Esophagus muscularis mucosa (tissue), 4 donors: ENCODE data around the gene BRI3. TPM values are rescaled to one million over a fixed set of nuclear protein-coding genes. Genes with fewer than 3 reads are reported as not detected.

Experiments used
- DNase-seq: peaks from one replicate; pipeline ENCODE4 v3.0.0-alpha.2; 2017; ENCODE audit errors: extremely low spot score
- H3K27ac ChIP-seq, 4 donors: fragments of 200-600 bp; sonication (generic); replicated peaks in 1 of 4; 1 replicate in 3 of 4; 2 replicates in 1 of 4; pipeline ENCODE4 v1.5.1; 2016 to 2019; ENCODE audit warnings: mild to moderate bottlenecking in 1 of 4
- H3K27me3 ChIP-seq, 4 donors: fragments of 200-600 bp; sonication (generic); one replicate each; pipeline versions ENCODE4 v1.5.1 to v1.6.0; 2016 to 2019
- H3K36me3 ChIP-seq, 4 donors: fragments of 200-600 bp; sonication (generic); one replicate each; pipeline ENCODE4 v1.5.1; 2016 to 2019
- H3K4me1 ChIP-seq, 4 donors: fragments of 200-600 bp; sonication (generic); one replicate each; pipeline ENCODE4 v1.5.1; 2016 to 2019
- H3K4me3 ChIP-seq, 4 donors: fragments of 200-600 bp; sonication (generic); 1 replicate in 2 of 4; 2 replicates in 2 of 4; pipeline ENCODE4 v1.5.1; 2016 to 2019; ENCODE audit warnings: mild to moderate bottlenecking in 4 of 4, moderate library complexity in 1 of 4
- H3K9me3 ChIP-seq, 4 donors: fragments of 200-600 bp; sonication (generic); 1 replicate in 3 of 4; 2 replicates in 1 of 4; pipeline ENCODE4 v1.5.1; 2016 to 2019
- CTCF ChIP-seq, 3 experiments: fragments of 200-600 bp in 2 of 3; fragments of 450-650 bp in 1 of 3; sonication (generic) in 2 of 3; IDR thresholded peaks; one replicate each; pipeline ENCODE4 v1.5.1; 2017 to 2019; ENCODE audit warnings: antibody characterized with exemption in 3 of 3, mild to moderate bottlenecking in 2 of 3, moderate library complexity in 1 of 3
- EP300 ChIP-seq: sonication (generic); formaldehyde crosslinking; IDR thresholded peaks from one replicate; pipeline ENCODE4 v1.6.1; 2017; ENCODE audit warnings: antibody characterized with exemption
- POLR2A ChIP-seq: fragments of 450-650 bp; IDR thresholded peaks from one replicate; pipeline ENCODE4 v1.6.1; 2017; ENCODE audit warnings: antibody characterized with exemption, moderate library complexity, mild to moderate bottlenecking, low read depth
- POLR2AphosphoS5 ChIP-seq, 2 donors: sonication (generic); formaldehyde crosslinking; IDR thresholded peaks; one replicate each; pipeline ENCODE4 v1.6.1; 2017; ENCODE audit warnings: antibody characterized with exemption in 2 of 2
- WGBS: methylation state at CpG from one replicate; pipeline ENCODE4 v1.1.5; 2018; 5-methylcytosine and 5-hydroxymethylcytosine counted together
- intact Hi-C: fragments of 100-400 bp; cut with DNase I; formaldehyde crosslinking; loops from one replicate; pipeline ENCODE4 v1.15.1; 2023
- total RNA-seq, 4 donors: library from RNA; depleted of rRNA; stranded (reverse); fragments of >200 nt; gene quantifications; one replicate each; pipeline versions ENCODE4 v1.1.0 to v1.2.1, GENCODE V29; 2016

BRI3 gene
- total RNA-seq, 4 donors from 2014 or later = 34.5 to 74.7 (median 55.3) TPM

DNA sequence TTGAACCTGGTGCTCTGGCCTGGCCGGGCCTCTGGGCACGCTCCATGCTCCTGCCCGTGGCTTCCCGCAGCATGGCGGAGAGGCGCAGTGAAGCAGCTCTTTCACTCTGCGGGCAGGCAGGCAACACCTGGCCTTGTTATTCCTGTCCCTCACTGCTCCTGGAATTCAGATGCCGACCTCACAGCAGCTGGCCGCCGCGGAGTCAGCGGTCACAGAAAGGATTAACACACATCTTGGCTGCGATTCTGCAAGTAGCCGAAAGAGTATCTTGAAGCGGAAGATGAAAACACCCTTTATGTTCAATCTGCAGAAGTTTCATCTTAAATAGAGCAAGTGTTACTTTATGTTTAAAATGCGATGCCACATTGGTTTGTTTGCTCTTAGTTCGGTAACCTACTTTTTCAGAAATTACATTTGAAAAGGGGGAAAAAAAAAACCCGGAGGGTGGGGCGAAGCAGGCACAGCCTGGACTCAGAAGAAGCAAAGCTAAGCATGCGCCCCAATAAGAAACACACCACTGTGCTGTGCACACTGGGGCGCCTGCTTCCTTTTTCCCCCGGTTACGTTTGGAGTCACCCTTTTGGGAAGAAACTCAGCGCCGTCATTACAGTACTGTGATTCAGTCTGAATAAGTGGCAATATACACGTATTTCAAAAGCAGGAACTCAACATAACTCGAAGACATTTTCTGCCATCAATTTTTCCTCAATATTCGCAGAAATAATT, 42.3 kb downstream of the BRI3 start:
- WGBS = 43% methylated on average over 27 of the region's 28 CpGs
- Histone ChIP-seq H3K9me3 (no peaks in the 10 kb centered on the region), H3K27ac (no peak overlapping the region), H3K4me1 (peaks cover 0 to 12% (median 5%) of the 10 kb centered on the region in 4 donors), H3K36me3 (no peaks in the 10 kb centered on the region), H3K27me3 (peaks cover 0 to 46% (median 0%) of the 10 kb centered on the region in 4 donors), H3K4me3 (peak overlapping the region; percentile 8 to 35 (median 18))
- TF ChIP-seq POLR2AphosphoS5 (IDR thresholded peaks at IDR 0.05) (no peak), POLR2A (no peak), EP300 (no peak), CTCF (IDR thresholded peaks at IDR 0.05) (no peak)
- no peak for DNase-seq
- intact Hi-C loops = no loop called here

GRCh38 chr7:98324782-98325181, 43.3 kb downstream of the BRI3 start:
- Histone ChIP-seq H3K27me3 (peaks cover 0 to 46% (median 0%) of the 10 kb centered on the region in 4 donors), H3K27ac (no peak overlapping the region), H3K4me3 (no peak overlapping the region), H3K9me3 (no peaks in the 10 kb centered on the region), H3K36me3 (no peaks in the 10 kb centered on the region), H3K4me1 (peaks cover 0 to 12% (median 5%) of the 10 kb centered on the region in 4 donors)
- WGBS = 92% methylated on average over 6 of the region's 6 CpGs
- intact Hi-C loops = no loop called here
- DNase-seq = no peak
- TF ChIP-seq EP300 (no peak), CTCF (IDR thresholded peaks at IDR 0.05) (no peak), POLR2AphosphoS5 (IDR thresholded peaks at IDR 0.05) (no peak), POLR2A (no peak)

DNA sequence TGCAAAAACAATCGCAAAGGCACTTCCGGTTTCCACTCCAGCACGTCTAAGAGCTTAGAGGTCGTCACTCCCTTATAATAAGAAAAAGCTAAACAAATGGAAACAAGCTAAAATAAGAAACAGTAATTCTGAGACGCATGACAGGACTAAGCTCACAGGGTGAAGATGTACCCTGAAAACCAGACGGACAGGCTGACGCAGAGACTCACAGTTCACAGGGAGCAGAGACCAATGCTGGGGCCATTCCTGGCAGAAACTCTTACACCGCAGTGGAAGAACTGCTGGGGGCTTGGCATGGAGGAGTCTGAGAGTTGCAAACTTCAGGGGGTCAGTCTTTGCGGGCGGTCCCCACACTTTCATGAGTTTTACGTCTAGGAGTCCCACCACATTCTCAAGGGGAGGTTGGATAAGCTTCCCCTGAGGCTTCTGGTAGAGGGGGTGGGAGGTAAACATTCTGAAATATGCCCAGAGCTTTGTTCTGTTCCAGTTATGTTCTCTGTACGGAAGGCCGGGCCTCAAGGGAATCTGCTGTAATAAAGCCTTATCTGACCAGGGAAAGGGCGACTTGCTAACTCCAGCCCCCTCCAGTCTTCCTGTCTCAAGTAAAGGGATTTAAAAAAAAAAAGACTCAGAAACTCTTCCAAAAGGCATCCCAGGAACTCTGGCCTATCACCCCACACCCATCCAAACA, 47.8 kb downstream of the BRI3 start:
- no peaks in the 10 kb centered on the region for H3K9me3 ChIP-seq
- H3K27ac ChIP-seq = peak overlapping the region in 1 of 4 donors; percentile 33
- H3K4me1 ChIP-seq = no peaks in the 10 kb centered on the region
- intact Hi-C loops = no loop called here
- H3K36me3 ChIP-seq = no peaks in the 10 kb centered on the region
- H3K27me3 ChIP-seq = peaks cover 0 to 21% (median 0%) of the 10 kb centered on the region in 4 donors
- TF ChIP-seq EP300 = no peak
- TF ChIP-seq POLR2A = no peak
- TF ChIP-seq CTCF (IDR thresholded peaks at IDR 0.05) = no peak
- no peak for TF ChIP-seq POLR2AphosphoS5 (IDR thresholded peaks at IDR 0.05)
- DNase-seq = no peak
- no peak overlapping the region for H3K4me3 ChIP-seq
- 65% methylated on average over 14 of the region's 14 CpGs for WGBS

GRCh38 chr7:98329791-98330373, 48.4 kb downstream of the BRI3 start:
- intact Hi-C loops = no loop called here
- 65% methylated on average over 9 of the region's 9 CpGs for WGBS
- Histone ChIP-seq H3K27ac (no peak overlapping the region), H3K4me1 (no peaks in the 10 kb centered on the region), H3K36me3 (no peaks in the 10 kb centered on the region), H3K27me3 (peaks cover 0 to 15% (median 0%) of the 10 kb centered on the region in 4 donors), H3K9me3 (no peaks in the 10 kb centered on the region), H3K4me3 (no peak overlapping the region)
- no peak for DNase-seq
- TF ChIP-seq POLR2A = no peak
- TF ChIP-seq CTCF (IDR thresholded peaks at IDR 0.05) = no peak
- no peak for TF ChIP-seq POLR2AphosphoS5 (IDR thresholded peaks at IDR 0.05)
- TF ChIP-seq EP300 = no peak
